Measurements from ENCODE around the gene ADAMTS12. TPM values are rescaled to one million over a fixed set of nuclear protein-coding genes. Genes with fewer than 3 reads are reported as not detected.

The ADAMTS12 gene
- polyA plus RNA-seq, 1 of the 3 experiments (the other 2 are of a cell fraction), result 2.5 TPM

DNA sequence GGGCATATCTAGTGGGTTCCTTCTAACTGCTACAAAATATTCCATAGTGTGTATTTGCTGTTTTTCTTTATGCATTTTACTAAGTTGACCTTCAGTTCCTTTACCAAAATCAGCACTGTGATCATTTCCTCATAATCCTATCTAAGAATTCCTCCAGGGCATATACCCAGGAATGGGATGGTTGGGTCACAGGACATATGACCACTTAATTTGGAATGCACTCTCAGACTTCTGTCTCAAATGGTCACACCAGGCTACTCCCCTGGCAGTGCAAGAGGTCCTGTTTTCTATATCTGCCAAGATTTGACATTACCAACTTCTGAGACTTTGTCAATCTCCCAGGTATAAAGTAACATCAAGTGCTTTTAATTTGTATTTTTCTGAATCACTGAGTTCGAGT is 63.9 kb downstream of the ADAMTS12 start:
- ChIA-PET POLR2A (no interaction called here), CTCF (no interaction called here)
- no peaks in the 10 kb centered on the region for H3K36me3 ChIP-seq (replicated peaks in 1 of 2; ENCODE audit: control insufficient read depth in 1 of 2, insufficient read depth in 2 of 2, low read length in 1 of 2)
- H3K27me3 ChIP-seq (ENCODE audit: insufficient read depth), result no peaks in the 10 kb centered on the region; the same call in 1 of the 2 replicates
- TF ChIP-seq SMC3 (IDR thresholded peaks at IDR 0.05; ENCODE audit: low read depth, low read length), result no peak
- no peak for TF ChIP-seq NFIC (IDR thresholded peaks at IDR 0.05; ENCODE audit: borderline replicate concordance)
- TF ChIP-seq TCF12 (IDR thresholded peaks at IDR 0.05), result peak; percentile 9; the same call in 1 of the 2 replicates
- no peak overlapping the region for H3K4me2 ChIP-seq
- H3K4me3 ChIP-seq (ENCODE audit: low read depth in 2 of 2, low read length in 1 of 2), result no peak overlapping the region
- peak overlapping the region in 1 of 2 experiments; percentile 30; a peak in 1 of 4 replicates for H3K27ac ChIP-seq (ENCODE audit: low read depth in 2 of 2, low read length in 1 of 2)
- no peak for DNase-seq
- WGBS (ENCODE audit: low lambda C conversion rate), result 14% methylated on average over 1 of the region's 1 CpG
- H3K4me1 ChIP-seq (ENCODE audit: control insufficient read depth in 1 of 2, insufficient read depth in 2 of 2, low read depth in 1 of 2, low read length in 1 of 2), result no peaks in the 10 kb centered on the region
- no peaks in the 10 kb centered on the region for H3F3A ChIP-seq (replicated peaks; ENCODE audit: insufficient read depth)
- no peaks in the 10 kb centered on the region for H3K9me3 ChIP-seq
- H3K9ac ChIP-seq, result no peak overlapping the region
- H3K79me2 ChIP-seq (ENCODE audit: insufficient read depth), result no peaks in the 10 kb centered on the region
- H2AFZ ChIP-seq (ENCODE audit: low read depth), result no peak overlapping the region
- no peaks in the 10 kb centered on the region for H4K20me1 ChIP-seq (ENCODE audit: insufficient read depth)
- H3K9me2 ChIP-seq, result no peaks in the 10 kb centered on the region

DNA sequence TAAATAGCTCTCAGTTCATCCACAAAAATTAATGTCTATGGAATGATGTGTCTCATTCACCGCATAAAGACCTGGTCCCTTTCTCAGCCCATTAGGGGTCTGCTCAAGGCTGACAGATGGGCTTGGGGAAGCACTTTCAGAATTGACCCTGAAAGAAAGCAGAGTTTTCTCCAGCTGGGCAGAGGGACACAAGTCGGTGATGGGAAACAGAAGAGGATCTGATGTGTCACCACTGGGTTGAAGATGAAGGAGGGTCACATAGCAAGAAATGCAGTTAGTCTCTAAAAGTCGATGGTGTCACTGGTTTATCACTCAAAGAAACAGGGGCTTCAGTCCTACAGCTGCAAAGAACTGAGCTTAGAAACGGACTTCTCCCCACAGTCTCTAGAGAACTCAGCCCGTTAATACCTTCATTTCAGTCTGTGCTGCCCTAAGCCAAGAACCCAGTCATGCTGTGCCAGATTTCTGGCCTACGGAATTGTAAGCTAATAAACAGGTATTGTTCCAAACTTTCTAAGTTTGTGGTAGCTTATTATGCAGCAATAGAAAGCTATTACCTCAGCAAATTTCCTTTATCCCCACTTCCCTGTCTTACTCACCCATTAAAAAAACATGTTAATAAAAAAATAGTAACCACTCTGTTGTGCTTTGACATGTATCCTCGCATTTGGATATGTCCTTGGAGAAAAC is 64.6 kb downstream of the ADAMTS12 start:
- Histone ChIP-seq H3F3A (replicated peaks; ENCODE audit: insufficient read depth) (no peaks in the 10 kb centered on the region), H3K36me3 (replicated peaks in 1 of 2; ENCODE audit: control insufficient read depth in 1 of 2, insufficient read depth in 2 of 2, low read length in 1 of 2) (no peaks in the 10 kb centered on the region), H3K9ac (no peak overlapping the region), H3K79me2 (ENCODE audit: insufficient read depth) (no peaks in the 10 kb centered on the region), H3K4me3 (ENCODE audit: low read depth in 2 of 2, low read length in 1 of 2) (no peak overlapping the region), H3K27me3 (ENCODE audit: insufficient read depth) (no peaks in the 10 kb centered on the region; the same call in 1 of the 2 replicates), H3K9me2 (no peaks in the 10 kb centered on the region), H3K4me1 (ENCODE audit: control insufficient read depth in 1 of 2, insufficient read depth in 2 of 2, low read depth in 1 of 2, low read length in 1 of 2) (no peaks in the 10 kb centered on the region), H3K27ac (ENCODE audit: low read depth in 2 of 2, low read length in 1 of 2) (no peak overlapping the region), H3K4me2 (no peak overlapping the region), H2AFZ (ENCODE audit: low read depth) (no peak overlapping the region), H3K9me3 (no peaks in the 10 kb centered on the region), H4K20me1 (ENCODE audit: insufficient read depth) (no peaks in the 10 kb centered on the region)
- CTCF ChIA-PET, result no interaction called here
- no peak for DNase-seq
- 34% methylated on average over 7 of the region's 7 CpGs for WGBS (ENCODE audit: low lambda C conversion rate)
- no peak for TF ChIP-seq TCF12 (IDR thresholded peaks at IDR 0.05)
- TF ChIP-seq MXI1 (IDR thresholded peaks at IDR 0.05; ENCODE audit: low read depth, low read length), result no peak
- TF ChIP-seq GATA2 (CRISPR knock-in tag; IDR thresholded peaks at IDR 0.05), result no peak
- no peak for TF ChIP-seq EP300 (IDR thresholded peaks at IDR 0.05; ENCODE audit: borderline replicate concordance in 1 of 2, low read depth in 1 of 2, low read length in 1 of 2)
- no peak for TF ChIP-seq RXRA (IDR thresholded peaks at IDR 0.05; ENCODE audit: borderline replicate concordance, low read depth)
- TF ChIP-seq, protein P1, sequence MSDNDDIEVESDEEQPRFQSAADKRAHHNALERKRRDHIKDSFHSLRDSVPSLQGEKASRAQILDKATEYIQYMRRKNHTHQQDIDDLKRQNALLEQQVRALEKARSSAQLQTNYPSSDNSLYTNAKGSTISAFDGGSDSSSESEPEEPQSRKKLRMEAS (IDR thresholded peaks at IDR 0.05; ENCODE audit: low read depth), result no peak
- no peak for TF ChIP-seq ELF1 (IDR thresholded peaks at IDR 0.05)
- TF ChIP-seq RAD21 (IDR thresholded peaks at IDR 0.05; ENCODE audit: low read length), result no peak
- TF ChIP-seq, protein P2, sequence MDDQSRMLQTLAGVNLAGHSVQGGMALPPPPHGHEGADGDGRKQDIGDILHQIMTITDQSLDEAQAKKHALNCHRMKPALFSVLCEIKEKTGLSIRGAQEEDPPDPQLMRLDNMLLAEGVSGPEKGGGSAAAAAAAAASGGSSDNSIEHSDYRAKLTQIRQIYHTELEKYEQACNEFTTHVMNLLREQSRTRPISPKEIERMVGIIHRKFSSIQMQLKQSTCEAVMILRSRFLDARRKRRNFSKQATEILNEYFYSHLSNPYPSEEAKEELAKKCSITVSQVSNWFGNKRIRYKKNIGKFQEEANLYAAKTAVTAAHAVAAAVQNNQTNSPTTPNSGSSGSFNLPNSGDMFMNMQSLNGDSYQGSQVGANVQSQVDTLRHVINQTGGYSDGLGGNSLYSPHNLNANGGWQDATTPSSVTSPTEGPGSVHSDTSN (IDR thresholded peaks at IDR 0.05), result no peak
- no peak for TF ChIP-seq YY1 (IDR thresholded peaks at IDR 0.05; ENCODE audit: low read depth)
- TF ChIP-seq GABPA (IDR thresholded peaks at IDR 0.05; ENCODE audit: low read depth), result no peak
- TF ChIP-seq, protein P3, sequence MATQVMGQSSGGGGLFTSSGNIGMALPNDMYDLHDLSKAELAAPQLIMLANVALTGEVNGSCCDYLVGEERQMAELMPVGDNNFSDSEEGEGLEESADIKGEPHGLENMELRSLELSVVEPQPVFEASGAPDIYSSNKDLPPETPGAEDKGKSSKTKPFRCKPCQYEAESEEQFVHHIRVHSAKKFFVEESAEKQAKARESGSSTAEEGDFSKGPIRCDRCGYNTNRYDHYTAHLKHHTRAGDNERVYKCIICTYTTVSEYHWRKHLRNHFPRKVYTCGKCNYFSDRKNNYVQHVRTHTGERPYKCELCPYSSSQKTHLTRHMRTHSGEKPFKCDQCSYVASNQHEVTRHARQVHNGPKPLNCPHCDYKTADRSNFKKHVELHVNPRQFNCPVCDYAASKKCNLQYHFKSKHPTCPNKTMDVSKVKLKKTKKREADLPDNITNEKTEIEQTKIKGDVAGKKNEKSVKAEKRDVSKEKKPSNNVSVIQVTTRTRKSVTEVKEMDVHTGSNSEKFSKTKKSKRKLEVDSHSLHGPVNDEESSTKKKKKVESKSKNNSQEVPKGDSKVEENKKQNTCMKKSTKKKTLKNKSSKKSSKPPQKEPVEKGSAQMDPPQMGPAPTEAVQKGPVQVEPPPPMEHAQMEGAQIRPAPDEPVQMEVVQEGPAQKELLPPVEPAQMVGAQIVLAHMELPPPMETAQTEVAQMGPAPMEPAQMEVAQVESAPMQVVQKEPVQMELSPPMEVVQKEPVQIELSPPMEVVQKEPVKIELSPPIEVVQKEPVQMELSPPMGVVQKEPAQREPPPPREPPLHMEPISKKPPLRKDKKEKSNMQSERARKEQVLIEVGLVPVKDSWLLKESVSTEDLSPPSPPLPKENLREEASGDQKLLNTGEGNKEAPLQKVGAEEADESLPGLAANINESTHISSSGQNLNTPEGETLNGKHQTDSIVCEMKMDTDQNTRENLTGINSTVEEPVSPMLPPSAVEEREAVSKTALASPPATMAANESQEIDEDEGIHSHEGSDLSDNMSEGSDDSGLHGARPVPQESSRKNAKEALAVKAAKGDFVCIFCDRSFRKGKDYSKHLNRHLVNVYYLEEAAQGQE (IDR thresholded peaks at IDR 0.05; ENCODE audit: low read depth, low read length), result no peak
- TF ChIP-seq, protein P4, sequence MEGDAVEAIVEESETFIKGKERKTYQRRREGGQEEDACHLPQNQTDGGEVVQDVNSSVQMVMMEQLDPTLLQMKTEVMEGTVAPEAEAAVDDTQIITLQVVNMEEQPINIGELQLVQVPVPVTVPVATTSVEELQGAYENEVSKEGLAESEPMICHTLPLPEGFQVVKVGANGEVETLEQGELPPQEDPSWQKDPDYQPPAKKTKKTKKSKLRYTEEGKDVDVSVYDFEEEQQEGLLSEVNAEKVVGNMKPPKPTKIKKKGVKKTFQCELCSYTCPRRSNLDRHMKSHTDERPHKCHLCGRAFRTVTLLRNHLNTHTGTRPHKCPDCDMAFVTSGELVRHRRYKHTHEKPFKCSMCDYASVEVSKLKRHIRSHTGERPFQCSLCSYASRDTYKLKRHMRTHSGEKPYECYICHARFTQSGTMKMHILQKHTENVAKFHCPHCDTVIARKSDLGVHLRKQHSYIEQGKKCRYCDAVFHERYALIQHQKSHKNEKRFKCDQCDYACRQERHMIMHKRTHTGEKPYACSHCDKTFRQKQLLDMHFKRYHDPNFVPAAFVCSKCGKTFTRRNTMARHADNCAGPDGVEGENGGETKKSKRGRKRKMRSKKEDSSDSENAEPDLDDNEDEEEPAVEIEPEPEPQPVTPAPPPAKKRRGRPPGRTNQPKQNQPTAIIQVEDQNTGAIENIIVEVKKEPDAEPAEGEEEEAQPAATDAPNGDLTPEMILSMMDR (IDR thresholded peaks at IDR 0.05), result no peak
- POLR2A ChIA-PET, result no interaction called here

All from SK-N-SH (cell line).